Central memory CD8-positive, alpha-beta T cell (primary cell): ENCODE results near the gene AANAT.
A peak's percentile ranks its signal among the peaks of the same experiment; 100 is the strongest.

ENCODE experiments used
- ATAC-seq: fragments of 150-1000 bp; cut with Tn5 transposase; replicated peaks from 2 replicates; pipeline ENCODE4 v1.10.0; 2022; ENCODE audit warnings: mild to moderate bottlenecking, moderate FRiP score, moderate number of reproducible peaks; ENCODE audit not compliant: poor library complexity, severe bottlenecking; ENCODE audit errors: extremely low read depth
- DNase-seq, 2 donors: peaks; one replicate each; pipeline ENCODE4 v3.0.0; 2021; ENCODE audit warnings: low spot score in 2 of 2
- H3K27ac Mint-ChIP-seq: one replicate; pipeline ENCODE4 v1.8.0; 2022; ENCODE audit warnings: low read depth, mild to moderate bottlenecking, moderate library complexity, mixed read lengths
- H3K27me3 Mint-ChIP-seq: one replicate; pipeline ENCODE4 v1.8.0; 2022; ENCODE audit warnings: mixed read lengths
- H3K36me3 Mint-ChIP-seq: one replicate; pipeline ENCODE4 v1.8.0; 2022; ENCODE audit warnings: mild to moderate bottlenecking, moderate library complexity, mixed read lengths; ENCODE audit not compliant: insufficient read depth
- H3K4me1 Mint-ChIP-seq: one replicate; pipeline ENCODE4 v1.8.0; 2022; ENCODE audit warnings: mixed read lengths
- H3K4me3 Mint-ChIP-seq: one replicate; pipeline ENCODE4 v1.8.0; 2022; ENCODE audit warnings: mild to moderate bottlenecking, moderate library complexity, mixed read lengths
- H3K9me3 Mint-ChIP-seq: one replicate; pipeline ENCODE4 v1.8.0; 2022; ENCODE audit warnings: mixed read lengths

Gene AANAT

GRCh38 chr17:76445697-76446448, 21.5 kb upstream of the AANAT start:
- Mint-ChIP-seq H3K4me3 (no peak overlapping the region), H3K36me3 (peaks cover 5% of the 10 kb centered on the region), H3K9me3 (no peaks in the 10 kb centered on the region), H3K4me1 (peaks cover 80% of the 10 kb centered on the region), H3K27ac (peak overlapping the region; percentile 54), H3K27me3 (no peaks in the 10 kb centered on the region)
- no peak for DNase-seq
- no peak for ATAC-seq

- ATAC-seq (no peak), DNase-seq (no peak)
- Mint-ChIP-seq H3K9me3 (no peaks in the 10 kb centered on the region), H3K4me3 (no peak overlapping the region), H3K4me1 (peaks cover 85% of the 10 kb centered on the region), H3K36me3 (peaks cover 5% of the 10 kb centered on the region), H3K27me3 (no peaks in the 10 kb centered on the region), H3K27ac (peak overlapping the region; percentile 54)
These were observed 20.8 kb upstream of the AANAT start for GRCh38 chr17:76446449-76447231.

- peaks cover 81% of the 10 kb centered on the region for H3K4me1 Mint-ChIP-seq
- ATAC-seq (no peak), DNase-seq (no peak)
- no peaks in the 10 kb centered on the region for H3K27me3 Mint-ChIP-seq
- H3K4me3 Mint-ChIP-seq, result no peak overlapping the region
- no peaks in the 10 kb centered on the region for H3K9me3 Mint-ChIP-seq
- H3K27ac Mint-ChIP-seq, result no peak overlapping the region
- H3K36me3 Mint-ChIP-seq, result peaks cover 2% of the 10 kb centered on the region
These were observed 19.3 kb upstream of the AANAT start for GRCh38 chr17:76447931-76448652.

GRCh38 chr17:76449126-76449525, 18.3 kb upstream of the AANAT start:
- no peak for DNase-seq
- Mint-ChIP-seq H3K36me3 (peaks cover 3% of the 10 kb centered on the region), H3K4me3 (no peak overlapping the region), H3K9me3 (no peaks in the 10 kb centered on the region), H3K27ac (no peak overlapping the region), H3K27me3 (no peaks in the 10 kb centered on the region), H3K4me1 (peaks cover 77% of the 10 kb centered on the region)
- ATAC-seq, result no peak

GRCh38 chr17:76451506-76451905, 15.9 kb upstream of the AANAT start:
- no peak for DNase-seq
- no peaks in the 10 kb centered on the region for H3K9me3 Mint-ChIP-seq
- H3K4me1 Mint-ChIP-seq, result peaks cover 53% of the 10 kb centered on the region
- no peaks in the 10 kb centered on the region for H3K27me3 Mint-ChIP-seq
- H3K27ac Mint-ChIP-seq, result no peak overlapping the region
- no peak for ATAC-seq
- peaks cover 3% of the 10 kb centered on the region for H3K36me3 Mint-ChIP-seq
- peak overlapping the region; percentile 83 for H3K4me3 Mint-ChIP-seq

- no peak overlapping the region for H3K27ac Mint-ChIP-seq
- no peaks in the 10 kb centered on the region for H3K9me3 Mint-ChIP-seq
- peak overlapping the region; percentile 83 for H3K4me3 Mint-ChIP-seq
- peaks cover 3% of the 10 kb centered on the region for H3K36me3 Mint-ChIP-seq
- ATAC-seq, result peak; percentile 8
- DNase-seq, result no peak
- no peaks in the 10 kb centered on the region for H3K27me3 Mint-ChIP-seq
- peaks cover 46% of the 10 kb centered on the region for H3K4me1 Mint-ChIP-seq
These were observed 15.2 kb upstream of the AANAT start for GRCh38 chr17:76452127-76452659.

GRCh38 chr17:76452660-76453430, 14.6 kb upstream of the AANAT start, which contains the start of gene UBE2O:
Gene UBE2O, minus strand, starts transcription at chr17:76453152. Its CDS starts 11 bp downstream, at chr17:76453141.
- Mint-ChIP-seq H3K36me3 (peaks cover 3% of the 10 kb centered on the region), H3K4me3 (peak within 1 kb of the TSS; percentile 83), H3K27ac (peak within 1 kb of the TSS; percentile 94), H3K9me3 (no peaks in the 10 kb centered on the region), H3K4me1 (peaks cover 40% of the 10 kb centered on the region), H3K27me3 (no peaks in the 10 kb centered on the region)
- DNase-seq (peak; percentile 90 to 91), ATAC-seq (peak; percentile 93)

- H3K27ac Mint-ChIP-seq, result peak overlapping the region; percentile 94
These were observed 14.0 kb upstream of the AANAT start for GRCh38 chr17:76453431-76453743.

GRCh38 chr17:76458580-76459490, 8.6 kb upstream of the AANAT start:
- H3K4me1 Mint-ChIP-seq, result no peaks in the 10 kb centered on the region
- H3K36me3 Mint-ChIP-seq, result no peaks in the 10 kb centered on the region
- no peak overlapping the region for H3K4me3 Mint-ChIP-seq
- no peak for ATAC-seq
- H3K9me3 Mint-ChIP-seq, result no peaks in the 10 kb centered on the region
- no peak overlapping the region for H3K27ac Mint-ChIP-seq
- H3K27me3 Mint-ChIP-seq, result no peaks in the 10 kb centered on the region
- no peak for DNase-seq

More at GRCh38 chr17:76453431-76453743, 14.0 kb upstream of the AANAT start:
- no peak for ATAC-seq
- Mint-ChIP-seq H3K4me1 (peaks cover 34% of the 10 kb centered on the region), H3K4me3 (peak overlapping the region; percentile 83), H3K27me3 (no peaks in the 10 kb centered on the region), H3K9me3 (no peaks in the 10 kb centered on the region), H3K36me3 (peaks cover 3% of the 10 kb centered on the region)
- no peak for DNase-seq

- no peak for ATAC-seq
- H3K27me3 Mint-ChIP-seq, result no peaks in the 10 kb centered on the region
These were observed 7.7 kb upstream of the AANAT start for GRCh38 chr17:76459674-76460073.

GRCh38 chr17:76461765-76462555, 5.4 kb upstream of the AANAT start:
- Mint-ChIP-seq H3K4me3 (no peak overlapping the region), H3K27ac (no peak overlapping the region), H3K27me3 (no peaks in the 10 kb centered on the region), H3K36me3 (no peaks in the 10 kb centered on the region), H3K4me1 (peaks cover 9% of the 10 kb centered on the region), H3K9me3 (no peaks in the 10 kb centered on the region)
- no peak for DNase-seq
- no peak for ATAC-seq

More at GRCh38 chr17:76459674-76460073, 7.7 kb upstream of the AANAT start:
- no peaks in the 10 kb centered on the region for H3K9me3 Mint-ChIP-seq
- DNase-seq, result no peak
- no peak overlapping the region for H3K27ac Mint-ChIP-seq
- H3K36me3 Mint-ChIP-seq, result no peaks in the 10 kb centered on the region
- H3K4me1 Mint-ChIP-seq, result no peaks in the 10 kb centered on the region
- H3K4me3 Mint-ChIP-seq, result no peak overlapping the region
